ENCODE measurements around the gene KCNK18.

KCNK18 gene

GRCh38 chr10:117254774-117255735, 57.8 kb downstream of the KCNK18 start:
- DNase-seq, result no peak

- no peak for DNase-seq
Observed at GRCh38 chr10:117255835-117256460, 58.7 kb downstream of the KCNK18 start.

- DNase-seq, result no peak
Observed at GRCh38 chr10:117256910-117257309, 59.6 kb downstream of the KCNK18 start.

GRCh38 chr10:117257721-117258120, 60.4 kb downstream of the KCNK18 start:
- no peak for DNase-seq

GRCh38 chr10:117259279-117259678, 62.0 kb downstream of the KCNK18 start:
- no peak for DNase-seq
